IMR-90 (cell line): Measurements from ENCODE around the gene RNF112. TPM values are rescaled to one million over a fixed set of nuclear protein-coding genes. Genes with fewer than 3 reads are reported as not detected.

Source experiments
- ATAC-seq: fragments of 200-7000 bp; cut with Tn5 transposase; 2 replicates; pipeline ENCODE4 v1.9.1; 2020; ENCODE audit warnings: low read depth, mild to moderate bottlenecking, moderate library complexity
- BruUV-seq: library from RNA; stranded (reverse); fragments of 400-500 nt; replicated peaks from 2 replicates; lab custom pipeline; 2021; lab: Mats Ljungman, UMichigan
- CTCF ChIA-PET: fragments of 300-600 bp; formaldehyde crosslinking; extraction: SDS; loops from one replicate; lab custom pipeline; 2021; ENCODE audit warnings: antibody characterized with exemption; lab: Yijun Ruan, JAX
- POLR2A ChIA-PET: fragments of 300-600 bp; sonication (Branson Sonifier 250); formaldehyde crosslinking; loops from one replicate; lab custom pipeline; 2022; ENCODE audit warnings: antibody characterized with exemption; ENCODE audit not compliant: unreplicated experiment; lab: Charles Lee
- DNase-seq: peaks from one replicate; pipeline ENCODE4 v3.0.0; 2013
- H2AFZ ChIP-seq: replicated peaks from 2 replicates; pipeline ENCODE3; 2013; ENCODE audit warnings: low read length, mild to moderate bottlenecking; ENCODE audit not compliant: poor library complexity
- H2AK5ac ChIP-seq: 2 replicates; pipeline ENCODE4 v1.6.1; 2013; ENCODE audit warnings: low read depth, low read length, inconsistent platforms
- H2AK9ac ChIP-seq: replicated peaks from 2 replicates; pipeline ENCODE3; 2013; ENCODE audit warnings: mild to moderate bottlenecking, low read depth, low read length, moderate library complexity; ENCODE audit not compliant: poor library complexity
- H2BK120ac ChIP-seq: 2 replicates; pipeline ENCODE4 v1.6.1; 2013; ENCODE audit warnings: low read depth, low read length, inconsistent platforms
- H2BK15ac ChIP-seq: 3 replicates; pipeline ENCODE4 v1.6.1; 2013; ENCODE audit warnings: low read depth, low read length, inconsistent platforms
- H2BK20ac ChIP-seq: 2 replicates; pipeline ENCODE4 v1.6.1; 2013; ENCODE audit warnings: low read depth, mild to moderate bottlenecking, inconsistent platforms, low read length, moderate library complexity
- H2BK5ac ChIP-seq: 2 replicates; pipeline ENCODE4 v1.6.1; 2013; ENCODE audit warnings: mild to moderate bottlenecking, low read depth, low read length, inconsistent platforms; ENCODE audit not compliant: poor library complexity, severe bottlenecking
- H3K14ac ChIP-seq: replicated peaks from 2 replicates; pipeline ENCODE4 v1.6.1; 2013; ENCODE audit warnings: low read depth, low read length, inconsistent platforms
- H3K18ac ChIP-seq: 2 replicates; pipeline ENCODE4 v1.6.1; 2013; ENCODE audit warnings: low read depth, low read length, control low read depth
- H3K23ac ChIP-seq: 2 replicates; pipeline ENCODE4 v1.6.1; 2013; ENCODE audit warnings: low read depth, low read length, inconsistent platforms
- H3K27ac ChIP-seq: 2 replicates; pipeline ENCODE4 v1.5.1; 2013; ENCODE audit warnings: mild to moderate bottlenecking, control low read depth, low read length; ENCODE audit not compliant: insufficient read depth
- H3K27me3 ChIP-seq: 2 replicates; pipeline ENCODE4 v1.6.1; 2013; ENCODE audit warnings: low read length; ENCODE audit not compliant: control insufficient read depth, insufficient read depth
- H3K36me3 ChIP-seq: 2 replicates; pipeline ENCODE4 v1.6.1; 2013; ENCODE audit warnings: low read length, mixed read lengths; ENCODE audit not compliant: control insufficient read depth, insufficient read depth
- H3K4ac ChIP-seq: 2 replicates; pipeline ENCODE4 v1.6.1; 2013; ENCODE audit warnings: low read depth, low read length, inconsistent platforms
- H3K4me1 ChIP-seq: 2 replicates; pipeline ENCODE4 v1.6.1; 2013; ENCODE audit warnings: low read length, mixed read lengths; ENCODE audit not compliant: control insufficient read depth, insufficient read depth
- H3K4me2 ChIP-seq: 2 replicates; pipeline ENCODE4 v1.6.1; 2013; ENCODE audit warnings: low read depth, mild to moderate bottlenecking, control low read depth, low read length, moderate library complexity
- H3K4me3 ChIP-seq: 2 replicates; pipeline ENCODE4 v1.5.1; 2013; ENCODE audit warnings: low read depth, mild to moderate bottlenecking, control low read depth, low read length, moderate library complexity; ENCODE audit not compliant: insufficient read depth
- H3K56ac ChIP-seq: 2 replicates; pipeline ENCODE4 v1.6.1; 2013; ENCODE audit warnings: low read length, inconsistent platforms; ENCODE audit not compliant: insufficient read depth; ENCODE audit errors: extremely low read depth
- H3K79me1 ChIP-seq, 2 experiments: 2 replicates each; pipeline ENCODE4 v1.6.1; 2013; ENCODE audit warnings: low read length in 2 of 2, inconsistent platforms in 1 of 2, low read depth in 1 of 2
- H3K9ac ChIP-seq: 2 replicates; pipeline ENCODE4 v1.6.1; 2013; ENCODE audit warnings: low read depth, low read length, control low read depth
- H3K9me1 ChIP-seq: 2 replicates; pipeline ENCODE4 v1.6.1; 2013; ENCODE audit warnings: low read length, inconsistent platforms; ENCODE audit not compliant: insufficient read depth
- H3K9me3 ChIP-seq: 2 replicates; pipeline ENCODE4 v1.6.1; 2013; ENCODE audit warnings: low read length; ENCODE audit not compliant: control insufficient read depth, insufficient read depth
- H4K20me1 ChIP-seq: 2 replicates; pipeline ENCODE4 v1.6.1; 2013; ENCODE audit warnings: low read length, inconsistent platforms; ENCODE audit not compliant: insufficient read depth
- H4K5ac ChIP-seq: 2 replicates; pipeline ENCODE4 v1.6.1; 2013; ENCODE audit warnings: mild to moderate bottlenecking, low read depth, low read length, control low read depth
- H4K8ac ChIP-seq, 2 experiments: 2 replicates each; pipeline ENCODE4 v1.6.1; 2013; ENCODE audit warnings: low read depth in 2 of 2, low read length in 2 of 2, control low read depth in 1 of 2, inconsistent platforms in 1 of 2
- H4K91ac ChIP-seq: 2 replicates; pipeline ENCODE4 v1.6.1; 2013; ENCODE audit warnings: low read depth, low read length, inconsistent platforms; ENCODE audit not compliant: insufficient read depth
- MAFK ChIP-seq: IDR thresholded peaks from 2 replicates; pipeline ENCODE4 v1.6.1; 2012; ENCODE audit warnings: low read depth, low read length, improper control_type of control experiment
- MAZ ChIP-seq: IDR thresholded peaks from 2 replicates; pipeline ENCODE4 v1.6.1; 2012; ENCODE audit warnings: low read depth, mild to moderate bottlenecking, low read length, improper control_type of control experiment, moderate library complexity, borderline replicate concordance
- NFE2L2 ChIP-seq: fragments of 150-350 bp; IDR thresholded peaks from 2 replicates; pipeline ENCODE4 v1.6.1; 2016; ENCODE audit warnings: low read depth, mild to moderate bottlenecking, low read length
- POLR2A ChIP-seq: IDR thresholded peaks from 2 replicates; pipeline ENCODE4 v1.6.1; 2012; ENCODE audit warnings: mild to moderate bottlenecking, low read depth, low read length
- RAD21 ChIP-seq: IDR thresholded peaks from 2 replicates; pipeline ENCODE4 v1.6.1; 2012; ENCODE audit warnings: low read length, improper control_type of control experiment
- USF2 ChIP-seq: fragments of 150-350 bp; IDR thresholded peaks from 2 replicates; pipeline ENCODE4 v1.6.1; 2017; ENCODE audit warnings: mild to moderate bottlenecking, antibody characterized with exemption, low read length, low read depth
- WGBS, 2 experiments: methylation state at CpG; one replicate each; pipeline versions ENCODE4 v1.1.5 to v1.1.7; 2013; ENCODE audit warnings: missing lambda C conversion rate in 2 of 2; ENCODE audit not compliant: insufficient read length in 1 of 2; ENCODE audit errors: extremely low coverage in 2 of 2; 5-methylcytosine and 5-hydroxymethylcytosine counted together
- dilution Hi-C: fragments of 300-500 bp; cut with HindIII; formaldehyde crosslinking; loops from one replicate; pipeline ENCODE4 v1.14.3; 2018; ENCODE audit warnings: low sequenced_read_pairs; ENCODE audit not compliant: unreplicated experiment
- in situ Hi-C: fragments of 300-500 bp; cut with MboI; formaldehyde crosslinking; loops from 3 replicates; pipeline ENCODE4 v1.14.3; 2019; ENCODE audit warnings: low sequenced_read_pairs, inconsistent platforms, mixed read lengths
- intact Hi-C: fragments of 100-400 bp; cut with micrococcal nuclease; formaldehyde crosslinking; loops from 2 replicates; pipeline ENCODE4 v1.10.0; 2022
- polyA plus RNA-seq, 3 experiments: library from polyadenylated mRNA; depleted of rRNA; stranded (reverse); fragments of >200 nt; gene quantifications; 2 replicates each; pipeline ENCODE4 v1.2.3, GENCODE V29; 2012; ENCODE audit warnings: low replicate concordance in 1 of 3
- total RNA-seq: library from RNA; depleted of rRNA; stranded (reverse); fragments of >200 nt; gene quantifications from 2 replicates; pipeline ENCODE4 v1.2.3, GENCODE V29; 2012

RNF112 gene
- total and polyA plus RNA-seq, 2 of the 4 experiments (the other 2 are of a cell fraction) = 2.5 to 5.7 TPM

GRCh38 chr17:19385521-19385983 lies 25.5 kb upstream of the RNF112 start:
- WGBS, 2 experiments = no CpG with 5 or more reads among the region's 9 CpGs
- intact Hi-C loops = no loop called here
- H3K18ac ChIP-seq = peak overlapping the region; percentile 59
- no peak overlapping the region for H2AK9ac ChIP-seq
- H3K4me2 ChIP-seq = peak overlapping the region; percentile 72; the same call in 1 of the 2 replicates
- TF ChIP-seq NFE2L2 (no peak), MAZ (no peak), RAD21 (no peak), MAFK (no peak), POLR2A (no peak), USF2 (no peak)
- no peak overlapping the region; the same call in 2 of the 3 replicates for H2BK15ac ChIP-seq
- in situ Hi-C loops = no loop called here
- peak overlapping the region; percentile 98 for H2AK5ac ChIP-seq
- peak overlapping the region; percentile 26; the same call in 1 of the 2 replicates for H2BK20ac ChIP-seq
- POLR2A ChIA-PET = interaction anchor here (2.2 kb wide), 1 partner anchor 8 kb away, joined by 12 read pairs; the partner anchor contains the start of gene MAPK7
- peak overlapping the region; percentile 78 for H2BK120ac ChIP-seq
- CTCF ChIA-PET = no interaction called here
- H4K91ac ChIP-seq = peak overlapping the region; percentile 85
- peaks cover 15 to 51% of the 10 kb centered on the region in 2 experiments for H3K79me1 ChIP-seq
- H3K14ac ChIP-seq = peak overlapping the region; percentile 71
- no peaks in the 10 kb centered on the region for H3K9me3 ChIP-seq
- H4K8ac ChIP-seq = peak overlapping the region; percentile 29 to 63; a peak in 3 of 4 replicates
- H3K56ac ChIP-seq = no peak overlapping the region
- no peaks in the 10 kb centered on the region for H3K27me3 ChIP-seq
- H3K27ac ChIP-seq = peak overlapping the region; percentile 85
- H4K5ac ChIP-seq = peak overlapping the region; percentile 45
- peak overlapping the region; percentile 92 for H3K4ac ChIP-seq
- H3K23ac ChIP-seq = no peak overlapping the region
- ATAC-seq (no peak), DNase-seq (no peak)
- dilution Hi-C loops = no loop called here
- H2AFZ ChIP-seq = no peak overlapping the region
- peaks cover 52% of the 10 kb centered on the region for H3K4me1 ChIP-seq
- no TSS peak for BruUV-seq
- peak overlapping the region; percentile 32; the same call in 1 of the 2 replicates for H3K9ac ChIP-seq
- H4K20me1 ChIP-seq = peaks cover 22% of the 10 kb centered on the region
- H3K4me3 ChIP-seq = no peak overlapping the region; the same call in 1 of the 2 replicates
- H3K36me3 ChIP-seq = peaks cover 46% of the 10 kb centered on the region
- H2BK5ac ChIP-seq = peak overlapping the region; percentile 70
- H3K9me1 ChIP-seq = peaks cover 45% of the 10 kb centered on the region
